Sigmoid colon (tissue), 4 donors: ENCODE results near the gene TIMM50.

Experiments used
- EP300 ChIP-seq, 4 donors: sonication (generic); formaldehyde crosslinking; IDR thresholded peaks; one replicate each; pipeline ENCODE4 v1.6.1; 2017; ENCODE audit warnings: antibody characterized with exemption in 4 of 4
- POLR2AphosphoS5 ChIP-seq, 4 donors: sonication (generic); formaldehyde crosslinking; IDR thresholded peaks; one replicate each; pipeline ENCODE4 v1.6.1; 2017; ENCODE audit warnings: antibody characterized with exemption in 4 of 4
- TF ChIP-seq, protein P1 (sequence below), 4 experiments: fragments of 450-650 bp in 3 of 4; fragments of 200-600 bp in 1 of 4; IDR thresholded peaks; one replicate each; pipeline ENCODE4 v1.5.1; 2016 to 2019; ENCODE audit warnings: antibody characterized with exemption in 4 of 4, mild to moderate bottlenecking in 3 of 4, moderate library complexity in 2 of 4

DNA sequence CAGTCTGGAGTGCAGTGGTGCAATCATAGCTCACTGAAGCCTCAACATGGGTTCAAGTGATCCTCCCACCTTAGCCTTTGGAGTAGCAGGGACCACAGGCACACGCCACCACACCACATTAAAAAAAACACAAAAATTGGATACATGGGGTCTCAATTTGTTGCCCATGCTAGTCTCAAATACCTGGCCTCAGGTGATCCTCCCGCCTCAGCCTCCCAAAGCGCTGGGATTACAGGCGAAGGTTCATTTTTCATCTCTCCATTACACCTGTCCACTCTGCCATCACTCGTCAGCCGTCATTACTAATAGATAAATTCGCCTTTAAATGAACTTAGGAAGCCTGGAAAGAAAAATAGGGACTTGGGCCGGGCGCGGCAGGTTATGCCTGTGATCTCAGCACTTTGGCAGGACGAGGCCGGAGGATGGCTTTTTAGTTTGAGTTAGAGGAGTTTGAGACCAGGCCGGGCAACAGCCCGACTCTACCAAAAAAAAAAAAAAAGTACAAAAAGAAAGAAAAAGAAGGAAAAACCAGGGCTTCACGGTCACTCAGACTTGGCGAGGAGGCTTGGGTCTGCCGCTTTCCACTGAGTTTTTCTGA is 35.9 kb upstream of the TIMM50 start:
- TF ChIP-seq, protein P1, sequence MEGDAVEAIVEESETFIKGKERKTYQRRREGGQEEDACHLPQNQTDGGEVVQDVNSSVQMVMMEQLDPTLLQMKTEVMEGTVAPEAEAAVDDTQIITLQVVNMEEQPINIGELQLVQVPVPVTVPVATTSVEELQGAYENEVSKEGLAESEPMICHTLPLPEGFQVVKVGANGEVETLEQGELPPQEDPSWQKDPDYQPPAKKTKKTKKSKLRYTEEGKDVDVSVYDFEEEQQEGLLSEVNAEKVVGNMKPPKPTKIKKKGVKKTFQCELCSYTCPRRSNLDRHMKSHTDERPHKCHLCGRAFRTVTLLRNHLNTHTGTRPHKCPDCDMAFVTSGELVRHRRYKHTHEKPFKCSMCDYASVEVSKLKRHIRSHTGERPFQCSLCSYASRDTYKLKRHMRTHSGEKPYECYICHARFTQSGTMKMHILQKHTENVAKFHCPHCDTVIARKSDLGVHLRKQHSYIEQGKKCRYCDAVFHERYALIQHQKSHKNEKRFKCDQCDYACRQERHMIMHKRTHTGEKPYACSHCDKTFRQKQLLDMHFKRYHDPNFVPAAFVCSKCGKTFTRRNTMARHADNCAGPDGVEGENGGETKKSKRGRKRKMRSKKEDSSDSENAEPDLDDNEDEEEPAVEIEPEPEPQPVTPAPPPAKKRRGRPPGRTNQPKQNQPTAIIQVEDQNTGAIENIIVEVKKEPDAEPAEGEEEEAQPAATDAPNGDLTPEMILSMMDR (IDR thresholded peaks at IDR 0.05), result no peak
- no peak for TF ChIP-seq POLR2AphosphoS5 (IDR thresholded peaks at IDR 0.05)
- no peak for TF ChIP-seq EP300 (IDR thresholded peaks at IDR 0.05)
